GM12864 (cell line): ENCODE results near the gene XPNPEP2.

Source experiments
- DNase-seq: peaks from one replicate; pipeline ENCODE4 v3.0.0-alpha.2; 2011; ENCODE audit warnings: low read depth
- H3K4me3 ChIP-seq: 2 replicates; pipeline ENCODE4 v1.5.1; 2011; ENCODE audit warnings: mild to moderate bottlenecking, low read depth, low read length, control low read depth
- TF ChIP-seq, protein P1 (sequence below): IDR thresholded peaks from 2 replicates; pipeline ENCODE4 v1.5.1; 2011; ENCODE audit warnings: low read depth, mild to moderate bottlenecking, moderate library complexity, low read length, control low read depth, inconsistent platforms; ENCODE audit errors: missing control alignments

The XPNPEP2 gene

DNA sequence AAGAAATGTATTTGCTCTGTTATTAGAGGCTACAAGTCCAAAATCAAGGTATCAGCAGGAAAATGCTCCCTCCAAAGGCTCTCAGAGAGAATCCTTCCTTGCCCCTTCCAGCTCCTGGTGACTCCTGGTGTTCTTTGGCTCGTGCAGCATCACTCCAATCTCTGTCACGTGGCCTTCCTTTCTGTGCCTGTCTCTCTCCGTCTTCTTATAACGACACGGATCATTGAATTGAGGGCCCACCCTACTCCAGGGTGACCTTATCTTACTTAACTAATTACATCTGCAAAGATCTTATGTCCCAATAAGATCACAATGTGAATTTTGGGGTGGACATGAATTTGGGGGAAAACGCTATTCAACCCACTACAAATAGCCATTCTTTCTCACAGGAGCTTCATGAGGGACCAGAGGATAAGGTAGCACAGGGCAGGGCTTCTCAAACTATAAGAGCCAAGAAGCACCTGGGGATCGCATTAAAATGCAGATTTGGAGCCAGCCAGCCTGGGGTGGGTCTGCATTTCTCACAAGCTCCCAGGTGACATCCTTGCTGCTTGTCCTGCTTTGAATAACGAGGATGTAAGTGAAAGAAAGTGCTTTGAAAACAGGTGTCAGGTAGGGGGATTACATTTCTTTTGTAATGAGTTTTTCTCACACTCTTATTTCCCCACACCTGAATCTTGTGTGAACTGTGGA lies 42.2 kb upstream of the XPNPEP2 start:
- TF ChIP-seq, protein P1, sequence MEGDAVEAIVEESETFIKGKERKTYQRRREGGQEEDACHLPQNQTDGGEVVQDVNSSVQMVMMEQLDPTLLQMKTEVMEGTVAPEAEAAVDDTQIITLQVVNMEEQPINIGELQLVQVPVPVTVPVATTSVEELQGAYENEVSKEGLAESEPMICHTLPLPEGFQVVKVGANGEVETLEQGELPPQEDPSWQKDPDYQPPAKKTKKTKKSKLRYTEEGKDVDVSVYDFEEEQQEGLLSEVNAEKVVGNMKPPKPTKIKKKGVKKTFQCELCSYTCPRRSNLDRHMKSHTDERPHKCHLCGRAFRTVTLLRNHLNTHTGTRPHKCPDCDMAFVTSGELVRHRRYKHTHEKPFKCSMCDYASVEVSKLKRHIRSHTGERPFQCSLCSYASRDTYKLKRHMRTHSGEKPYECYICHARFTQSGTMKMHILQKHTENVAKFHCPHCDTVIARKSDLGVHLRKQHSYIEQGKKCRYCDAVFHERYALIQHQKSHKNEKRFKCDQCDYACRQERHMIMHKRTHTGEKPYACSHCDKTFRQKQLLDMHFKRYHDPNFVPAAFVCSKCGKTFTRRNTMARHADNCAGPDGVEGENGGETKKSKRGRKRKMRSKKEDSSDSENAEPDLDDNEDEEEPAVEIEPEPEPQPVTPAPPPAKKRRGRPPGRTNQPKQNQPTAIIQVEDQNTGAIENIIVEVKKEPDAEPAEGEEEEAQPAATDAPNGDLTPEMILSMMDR: no peak
- no peak for DNase-seq
- no peak overlapping the region for H3K4me3 ChIP-seq

- H3K4me3 ChIP-seq: no peak overlapping the region
- TF ChIP-seq, protein P1: no peak
- no peak for DNase-seq
These were observed 41.5 kb upstream of the XPNPEP2 start for GRCh38 chrX:129697204-129697829.

DNA sequence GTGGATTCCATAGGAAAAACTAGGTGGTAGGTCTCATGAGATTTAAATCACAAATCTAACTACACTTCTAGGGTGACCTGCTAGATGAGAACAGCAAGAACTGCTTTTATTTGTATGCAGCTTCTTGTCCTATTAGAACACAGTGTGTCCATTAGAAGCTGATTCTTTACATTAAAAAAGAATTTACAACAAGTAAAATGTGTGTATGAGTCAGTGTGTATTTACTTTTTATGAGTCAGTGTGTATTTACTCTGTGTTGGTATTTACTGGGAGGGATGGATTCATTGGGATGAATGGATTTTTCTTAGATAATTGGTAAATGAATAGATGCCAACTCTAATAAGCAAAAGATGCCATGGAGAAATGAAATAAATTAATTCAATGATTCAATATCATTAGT lies 40.6 kb upstream of the XPNPEP2 start:
- DNase-seq: no peak
- H3K4me3 ChIP-seq: no peak overlapping the region
- TF ChIP-seq, protein P1: no peak

DNA sequence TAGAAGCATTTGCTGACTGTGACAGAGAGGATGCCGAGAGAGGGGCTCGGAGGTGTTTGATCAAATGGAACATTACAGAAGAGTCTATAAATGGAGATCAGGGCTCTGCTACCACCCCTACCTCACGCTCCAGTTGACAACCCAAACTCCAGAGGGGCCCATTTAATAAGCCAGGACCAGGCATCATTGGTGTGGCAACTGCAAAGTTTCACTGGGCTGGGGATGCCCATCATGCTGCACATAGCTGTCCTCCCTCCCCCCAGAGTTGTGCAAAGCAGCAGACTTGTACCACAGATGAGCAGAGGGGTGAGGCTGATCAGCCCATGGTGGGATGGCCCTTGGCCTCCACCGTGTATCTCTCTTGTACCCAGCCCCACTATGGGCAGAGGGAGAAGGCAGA lies 38.2 kb upstream of the XPNPEP2 start:
- no peak for DNase-seq
- TF ChIP-seq, protein P1: no peak

GRCh38 chrX:129701624-129702069 lies 37.1 kb upstream of the XPNPEP2 start:
- TF ChIP-seq, protein P1: no peak
- DNase-seq: no peak
- no peak overlapping the region for H3K4me3 ChIP-seq

More for the DNA sequence above, 38.2 kb upstream of the XPNPEP2 start:
- H3K4me3 ChIP-seq: no peak overlapping the region

GRCh38 chrX:129704491-129704890 lies 34.3 kb upstream of the XPNPEP2 start:
- TF ChIP-seq, protein P1: no peak
- no peak overlapping the region for H3K4me3 ChIP-seq
- no peak for DNase-seq
